ENCODE data around the gene PANK4.

Gene PANK4

GRCh38 chr1:2537784-2538115 is 11.4 kb upstream of the PANK4 start:
- H3K4me3 Mint-ChIP-seq, result no peak overlapping the region
- ATAC-seq (replicated peaks; ENCODE audit: extremely low read depth, poor library complexity, severe bottlenecking) (no peak), DNase-seq (ENCODE audit: low spot score in 2 of 2) (no peak)
- no peak overlapping the region for H3K27ac Mint-ChIP-seq (ENCODE audit: low read depth)
- H3K4me1 Mint-ChIP-seq, result no peaks in the 10 kb centered on the region
- no peaks in the 10 kb centered on the region for H3K9me3 Mint-ChIP-seq
- H3K27me3 Mint-ChIP-seq, result peaks cover 21% of the 10 kb centered on the region
- H3K36me3 Mint-ChIP-seq (ENCODE audit: insufficient read depth), result no peaks in the 10 kb centered on the region

- H3K27me3 Mint-ChIP-seq, result peaks cover 30% of the 10 kb centered on the region
- ATAC-seq (replicated peaks; ENCODE audit: extremely low read depth, poor library complexity, severe bottlenecking) (no peak), DNase-seq (ENCODE audit: low spot score in 2 of 2) (no peak)
- peaks cover under 1% of the 10 kb centered on the region for H3K4me1 Mint-ChIP-seq
- no peaks in the 10 kb centered on the region for H3K36me3 Mint-ChIP-seq (ENCODE audit: insufficient read depth)
- H3K4me3 Mint-ChIP-seq, result no peak overlapping the region
- H3K27ac Mint-ChIP-seq (ENCODE audit: low read depth), result no peak overlapping the region
- no peaks in the 10 kb centered on the region for H3K9me3 Mint-ChIP-seq
These were observed 9.6 kb upstream of the PANK4 start for GRCh38 chr1:2535981-2536380.

GRCh38 chr1:2535455-2535854 is 9.1 kb upstream of the PANK4 start:
- peaks cover 4% of the 10 kb centered on the region for H3K4me1 Mint-ChIP-seq
- H3K27ac Mint-ChIP-seq (ENCODE audit: low read depth), result no peak overlapping the region
- H3K4me3 Mint-ChIP-seq, result no peak overlapping the region
- no peak for ATAC-seq (replicated peaks; ENCODE audit: extremely low read depth, poor library complexity, severe bottlenecking)
- H3K27me3 Mint-ChIP-seq, result peaks cover 35% of the 10 kb centered on the region
- H3K9me3 Mint-ChIP-seq, result no peaks in the 10 kb centered on the region
- no peaks in the 10 kb centered on the region for H3K36me3 Mint-ChIP-seq (ENCODE audit: insufficient read depth)
- no peak for DNase-seq (ENCODE audit: low spot score in 2 of 2)

- peaks cover 4% of the 10 kb centered on the region for H3K4me1 Mint-ChIP-seq
- H3K4me3 Mint-ChIP-seq, result no peak overlapping the region
- no peaks in the 10 kb centered on the region for H3K36me3 Mint-ChIP-seq (ENCODE audit: insufficient read depth)
- H3K9me3 Mint-ChIP-seq, result no peaks in the 10 kb centered on the region
- ATAC-seq (replicated peaks; ENCODE audit: extremely low read depth, poor library complexity, severe bottlenecking), result no peak
- DNase-seq (ENCODE audit: low spot score in 2 of 2), result no peak
- peaks cover 35% of the 10 kb centered on the region for H3K27me3 Mint-ChIP-seq
- no peak overlapping the region for H3K27ac Mint-ChIP-seq (ENCODE audit: low read depth)
These were observed 8.5 kb upstream of the PANK4 start for GRCh38 chr1:2534687-2535441.

GRCh38 chr1:2534315-2534686 is 7.9 kb upstream of the PANK4 start:
- peaks cover 4% of the 10 kb centered on the region for H3K4me1 Mint-ChIP-seq
- no peak overlapping the region for H3K27ac Mint-ChIP-seq (ENCODE audit: low read depth)
- H3K9me3 Mint-ChIP-seq, result no peaks in the 10 kb centered on the region
- peaks cover 35% of the 10 kb centered on the region for H3K27me3 Mint-ChIP-seq
- H3K4me3 Mint-ChIP-seq, result no peak overlapping the region
- ATAC-seq (replicated peaks; ENCODE audit: extremely low read depth, poor library complexity, severe bottlenecking) (no peak), DNase-seq (ENCODE audit: low spot score in 2 of 2) (no peak)
- peaks cover 2% of the 10 kb centered on the region for H3K36me3 Mint-ChIP-seq (ENCODE audit: insufficient read depth)

- Mint-ChIP-seq H3K9me3 (no peaks in the 10 kb centered on the region), H3K36me3 (ENCODE audit: insufficient read depth) (peaks cover 3% of the 10 kb centered on the region), H3K27ac (ENCODE audit: low read depth) (no peak overlapping the region), H3K27me3 (peaks cover 35% of the 10 kb centered on the region), H3K4me1 (peaks cover 4% of the 10 kb centered on the region), H3K4me3 (no peak overlapping the region)
- ATAC-seq (replicated peaks; ENCODE audit: extremely low read depth, poor library complexity, severe bottlenecking) (no peak), DNase-seq (ENCODE audit: low spot score in 2 of 2) (no peak)
These were observed 7.0 kb upstream of the PANK4 start for GRCh38 chr1:2533365-2533764.

GRCh38 chr1:2532485-2533160 is 6.2 kb upstream of the PANK4 start:
- H3K4me3 Mint-ChIP-seq, result no peak overlapping the region
- DNase-seq (ENCODE audit: low spot score in 2 of 2), result no peak
- H3K36me3 Mint-ChIP-seq (ENCODE audit: insufficient read depth), result peaks cover 3% of the 10 kb centered on the region
- H3K9me3 Mint-ChIP-seq, result no peaks in the 10 kb centered on the region
- ATAC-seq (replicated peaks; ENCODE audit: extremely low read depth, poor library complexity, severe bottlenecking), result no peak
- H3K4me1 Mint-ChIP-seq, result peaks cover 4% of the 10 kb centered on the region
- no peak overlapping the region for H3K27ac Mint-ChIP-seq (ENCODE audit: low read depth)
- H3K27me3 Mint-ChIP-seq, result peaks cover 35% of the 10 kb centered on the region

GRCh38 chr1:2530513-2531361 is 4.3 kb upstream of the PANK4 start:
- peaks cover 25% of the 10 kb centered on the region for H3K27me3 Mint-ChIP-seq
- peak overlapping the region; percentile 51 for H3K4me3 Mint-ChIP-seq
- H3K4me1 Mint-ChIP-seq, result peaks cover 10% of the 10 kb centered on the region
- no peak for ATAC-seq (replicated peaks; ENCODE audit: extremely low read depth, poor library complexity, severe bottlenecking)
- DNase-seq (ENCODE audit: low spot score in 2 of 2), result no peak
- peaks cover 3% of the 10 kb centered on the region for H3K36me3 Mint-ChIP-seq (ENCODE audit: insufficient read depth)
- no peaks in the 10 kb centered on the region for H3K9me3 Mint-ChIP-seq
- H3K27ac Mint-ChIP-seq (ENCODE audit: low read depth), result no peak overlapping the region

- Mint-ChIP-seq H3K9me3 (no peaks in the 10 kb centered on the region), H3K27me3 (peaks cover 24% of the 10 kb centered on the region), H3K36me3 (ENCODE audit: insufficient read depth) (peaks cover 3% of the 10 kb centered on the region), H3K4me1 (peaks cover 15% of the 10 kb centered on the region), H3K4me3 (peak within 1 kb of the TSS; percentile 72), H3K27ac (ENCODE audit: low read depth) (no peak within 1 kb of the TSS)
- no peak for ATAC-seq (replicated peaks; ENCODE audit: extremely low read depth, poor library complexity, severe bottlenecking)
- no peak for DNase-seq (ENCODE audit: low spot score in 2 of 2)
These were observed 3.6 kb upstream of the PANK4 start, which contains the start of gene HES5 for GRCh38 chr1:2529784-2530512. TSS of gene HES5 (minus strand) at chr1:2530263. CDS start at chr1:2530164, 99 bp downstream.

GRCh38 chr1:2528966-2529783 is 2.8 kb upstream of the PANK4 start:
- H3K27me3 Mint-ChIP-seq, result peaks cover 24% of the 10 kb centered on the region
- no peaks in the 10 kb centered on the region for H3K9me3 Mint-ChIP-seq
- no peak overlapping the region for H3K27ac Mint-ChIP-seq (ENCODE audit: low read depth)
- H3K4me1 Mint-ChIP-seq, result peaks cover 23% of the 10 kb centered on the region
- DNase-seq (ENCODE audit: low spot score in 2 of 2) (peak in 1 of 2 donors; percentile 23), ATAC-seq (replicated peaks; ENCODE audit: extremely low read depth, poor library complexity, severe bottlenecking) (no peak)
- peak overlapping the region; percentile 72 for H3K4me3 Mint-ChIP-seq
- H3K36me3 Mint-ChIP-seq (ENCODE audit: insufficient read depth), result peaks cover 3% of the 10 kb centered on the region

- Mint-ChIP-seq H3K27me3 (peaks cover 22% of the 10 kb centered on the region), H3K4me1 (peaks cover 29% of the 10 kb centered on the region), H3K36me3 (ENCODE audit: insufficient read depth) (peaks cover 3% of the 10 kb centered on the region), H3K27ac (ENCODE audit: low read depth) (no peak overlapping the region), H3K4me3 (peak overlapping the region; percentile 72), H3K9me3 (no peaks in the 10 kb centered on the region)
- ATAC-seq (replicated peaks; ENCODE audit: extremely low read depth, poor library complexity, severe bottlenecking), result no peak
- no peak for DNase-seq (ENCODE audit: low spot score in 2 of 2)
These were observed 2.2 kb upstream of the PANK4 start for GRCh38 chr1:2528611-2528965.

GRCh38 chr1:2528016-2528415 is 1.6 kb upstream of the PANK4 start:
- peaks cover 34% of the 10 kb centered on the region for H3K4me1 Mint-ChIP-seq
- ATAC-seq (replicated peaks; ENCODE audit: extremely low read depth, poor library complexity, severe bottlenecking) (no peak), DNase-seq (ENCODE audit: low spot score in 2 of 2) (no peak)
- H3K36me3 Mint-ChIP-seq (ENCODE audit: insufficient read depth), result peaks cover 3% of the 10 kb centered on the region
- H3K9me3 Mint-ChIP-seq, result no peaks in the 10 kb centered on the region
- H3K27me3 Mint-ChIP-seq, result peaks cover 17% of the 10 kb centered on the region
- no peak overlapping the region for H3K27ac Mint-ChIP-seq (ENCODE audit: low read depth)
- H3K4me3 Mint-ChIP-seq, result no peak overlapping the region
